ENCODE measurements around the gene KCNQ2. TPM values are rescaled to one million over a fixed set of nuclear protein-coding genes. Genes with fewer than 3 reads are reported as not detected.

KCNQ2 gene
- total RNA-seq, 1 donor from 2014 or later, result 14.6 TPM

- TF ChIP-seq CTCF (IDR thresholded peaks at IDR 0.05; ENCODE audit: unreplicated experiment), result no peak
- Mint-ChIP-seq H3K9me3 (ENCODE audit: low read depth) (no peaks in the 10 kb centered on the region), H3K4me1 (ENCODE audit: low read depth) (no peaks in the 10 kb centered on the region), H3K36me3 (ENCODE audit: insufficient read depth) (peaks cover 2% of the 10 kb centered on the region), H3K27ac (no peak overlapping the region), H3K4me3 (ENCODE audit: low read depth) (no peak overlapping the region), H3K27me3 (no peaks in the 10 kb centered on the region)
- no peak for DNase-seq (ENCODE audit: low spot score, unreplicated experiment)
These were observed 44.6 kb downstream of the KCNQ2 start for GRCh38 chr20:63427724-63428330.

- Mint-ChIP-seq H3K4me3 (ENCODE audit: low read depth) (no peak overlapping the region), H3K9me3 (ENCODE audit: low read depth) (no peaks in the 10 kb centered on the region)
- DNase-seq (ENCODE audit: low spot score, unreplicated experiment), result no peak
These were observed 45.2 kb downstream of the KCNQ2 start for GRCh38 chr20:63427206-63427605.

GRCh38 chr20:63425846-63426485, 46.5 kb downstream of the KCNQ2 start:
- H3K27ac Mint-ChIP-seq, result no peak overlapping the region
- peaks cover 2% of the 10 kb centered on the region for H3K36me3 Mint-ChIP-seq (ENCODE audit: insufficient read depth)
- H3K4me3 Mint-ChIP-seq (ENCODE audit: low read depth), result no peak overlapping the region
- DNase-seq (ENCODE audit: low spot score, unreplicated experiment), result no peak
- H3K27me3 Mint-ChIP-seq, result no peaks in the 10 kb centered on the region
- H3K9me3 Mint-ChIP-seq (ENCODE audit: low read depth), result no peaks in the 10 kb centered on the region
- no peaks in the 10 kb centered on the region for H3K4me1 Mint-ChIP-seq (ENCODE audit: low read depth)
- TF ChIP-seq CTCF (IDR thresholded peaks at IDR 0.05; ENCODE audit: unreplicated experiment), result no peak

More at GRCh38 chr20:63427206-63427605, 45.2 kb downstream of the KCNQ2 start:
- Mint-ChIP-seq H3K27me3 (no peaks in the 10 kb centered on the region), H3K27ac (no peak overlapping the region), H3K36me3 (ENCODE audit: insufficient read depth) (peaks cover 2% of the 10 kb centered on the region), H3K4me1 (ENCODE audit: low read depth) (no peaks in the 10 kb centered on the region)
- no peak for TF ChIP-seq CTCF (IDR thresholded peaks at IDR 0.05; ENCODE audit: unreplicated experiment)

- H3K4me3 Mint-ChIP-seq (ENCODE audit: low read depth), result no peak overlapping the region
- H3K36me3 Mint-ChIP-seq (ENCODE audit: insufficient read depth), result peaks cover 2% of the 10 kb centered on the region
- H3K27ac Mint-ChIP-seq, result no peak overlapping the region
- H3K9me3 Mint-ChIP-seq (ENCODE audit: low read depth), result no peaks in the 10 kb centered on the region
- H3K4me1 Mint-ChIP-seq (ENCODE audit: low read depth), result no peaks in the 10 kb centered on the region
- no peak for DNase-seq (ENCODE audit: low spot score, unreplicated experiment)
- TF ChIP-seq CTCF (IDR thresholded peaks at IDR 0.05; ENCODE audit: unreplicated experiment), result no peak
- H3K27me3 Mint-ChIP-seq, result no peaks in the 10 kb centered on the region
These were observed 47.8 kb downstream of the KCNQ2 start for GRCh38 chr20:63424613-63425012.

GRCh38 chr20:63423751-63424150, 48.7 kb downstream of the KCNQ2 start:
- no peak for DNase-seq (ENCODE audit: low spot score, unreplicated experiment)
- H3K27me3 Mint-ChIP-seq, result no peaks in the 10 kb centered on the region

More at GRCh38 chr20:63423751-63424150, 48.7 kb downstream of the KCNQ2 start:
- Mint-ChIP-seq H3K27ac (no peak overlapping the region), H3K4me3 (ENCODE audit: low read depth) (no peak overlapping the region), H3K4me1 (ENCODE audit: low read depth) (no peaks in the 10 kb centered on the region), H3K9me3 (ENCODE audit: low read depth) (no peaks in the 10 kb centered on the region), H3K36me3 (ENCODE audit: insufficient read depth) (peaks cover 2% of the 10 kb centered on the region)
- no peak for TF ChIP-seq CTCF (IDR thresholded peaks at IDR 0.05; ENCODE audit: unreplicated experiment)
